Ovary (tissue), 9 donors: ENCODE data around the gene MAPK8IP2. TPM values are rescaled to one million over a fixed set of nuclear protein-coding genes. Genes with fewer than 3 reads are reported as not detected.
"Not testable (repeated sequence)": the region's sequence is repeated elsewhere in the genome, so short reads cannot be mapped to it uniquely, and the experiment has no call there.

Experiments used
- DNase-seq, 5 donors: peaks; one replicate each; pipeline ENCODE4 v3.0.0-alpha.2; 2019 to 2020
- H3K27ac ChIP-seq, 2 donors: fragments of 200-600 bp; one replicate each; pipeline versions ENCODE4 v1.5.1 to v1.8.0; 2019 to 2022
- H3K27me3 ChIP-seq: fragments of 200-600 bp; one replicate; pipeline ENCODE4 v1.8.0; 2022
- H3K36me3 ChIP-seq: fragments of 200-600 bp; sonication (generic); one replicate; pipeline ENCODE4 v1.5.1; 2019
- H3K4me1 ChIP-seq: one replicate; pipeline ENCODE4 v1.8.1; 2013; ENCODE audit warnings: mild to moderate bottlenecking, moderate library complexity; ENCODE audit not compliant: insufficient read depth
- H3K4me3 ChIP-seq: fragments of 200-600 bp; sonication (generic); one replicate; pipeline ENCODE4 v1.5.1; 2017
- H3K9me3 ChIP-seq, 2 donors: fragments of 200-600 bp in 1 of 2; sonication (generic) in 1 of 2; one replicate each; pipeline versions ENCODE4 v1.5.1 to v1.8.1; 2013 to 2019; ENCODE audit warnings: mild to moderate bottlenecking in 1 of 2, moderate library complexity in 1 of 2
- CTCF ChIP-seq, 3 donors: fragments of 450-650 bp in 2 of 3; fragments of 200-600 bp in 1 of 3; IDR thresholded peaks; one replicate each; pipeline versions ENCODE4 v1.5.1 to v1.8.0; 2016 to 2022; ENCODE audit warnings: antibody characterized with exemption in 3 of 3, mild to moderate bottlenecking in 1 of 3
- EP300 ChIP-seq: sonication (generic); formaldehyde crosslinking; IDR thresholded peaks from one replicate; pipeline ENCODE4 v1.6.1; 2017; ENCODE audit warnings: antibody characterized with exemption
- POLR2A ChIP-seq: fragments of 450-650 bp; IDR thresholded peaks from one replicate; pipeline ENCODE4 v1.6.1; 2017; ENCODE audit warnings: antibody characterized with exemption, mild to moderate bottlenecking, moderate library complexity
- WGBS, 3 donors: extraction: QIAGEN DNeasy Blood & Tissue Kit in 1 of 3; methylation state at CpG; one replicate each; pipeline versions ENCODE4 v1.1.5 to v1.1.7; 2013 to 2017; 5-methylcytosine and 5-hydroxymethylcytosine counted together
- intact Hi-C, 4 donors: fragments of 100-400 bp; cut with DNase I; formaldehyde crosslinking; loops; one replicate each; pipeline versions ENCODE4 v1.11.0 to v1.15.1; 2022 to 2023
- polyA plus RNA-seq, 2 donors: library from polyadenylated mRNA; stranded (reverse); fragments of 200-250 nt in 1 of 2; fragments of 350-450 nt in 1 of 2; fragmentation: Illumina TruSeq in 1 of 2; extraction: RNeasy Lipid Tissue Mini Kit (QIAGEN cat#74804) in 1 of 2; gene quantifications; one replicate each; pipeline ENCODE4 v1.2.3, GENCODE V29; 2013 to 2014
- total RNA-seq, 7 donors: library from RNA; depleted of rRNA in 2 of 7; stranded (reverse); fragments of >200 nt in 2 of 7; fragmentation: NEBNext Ultra II Directional in 3 of 7; extraction: Animal tissue kit (Norgen Biotek cat#: 25700) in 3 of 7; gene quantifications; one replicate each; pipeline versions ENCODE4 v1.1.0 to v1.2.4, GENCODE V29; 2016 to 2023
- donor health status: DM: no; HTN: no; CAD: no; lungs with moderate emphysema.
- donor health status: DM: no; HTN: no; CAD: no.
- donor health status: Bipolar disorder and iron deficiency.
- donor health status: DM: yes; HTN: yes; CAD: no.
- donor health status: DM: no; HTN: no; CAD: no.
- donor health status: DM: yes; HTN: yes; CAD: no.

MAPK8IP2 gene
- total and polyA plus RNA-seq, 9 donors = 1.1 to 28.4 (median 9.4) TPM

GRCh38 chr22:50606165-50606945, 5.8 kb downstream of the MAPK8IP2 start:
- H3K4me1 ChIP-seq = no peaks in the 10 kb centered on the region
- DNase-seq = no peak
- H3K27ac ChIP-seq = no peak overlapping the region
- WGBS, 3 donors = 76 to 82% (median 81%) methylated on average over 19 of the region's 19 CpGs
- H3K9me3 ChIP-seq = no peaks in the 10 kb centered on the region
- no peaks in the 10 kb centered on the region for H3K36me3 ChIP-seq
- no peak for TF ChIP-seq EP300
- TF ChIP-seq CTCF (IDR thresholded peaks at IDR 0.05) = no peak
- intact Hi-C loops = no loop called here
- H3K27me3 ChIP-seq = no peaks in the 10 kb centered on the region
- H3K4me3 ChIP-seq = no peak overlapping the region

- intact Hi-C loops = no loop called here
- no peak for DNase-seq
- Histone ChIP-seq H3K27me3 (no peaks in the 10 kb centered on the region), H3K9me3 (no peaks in the 10 kb centered on the region), H3K36me3 (no peaks in the 10 kb centered on the region), H3K4me3 (no peak overlapping the region), H3K27ac (no peak overlapping the region), H3K4me1 (no peaks in the 10 kb centered on the region)
- no peak for TF ChIP-seq EP300
- TF ChIP-seq CTCF (IDR thresholded peaks at IDR 0.05) = no peak
- no peak for TF ChIP-seq POLR2A
- WGBS, 3 donors = 75 to 85% (median 77%) methylated on average over 17 to 18 of the region's 18 CpGs
Observed at GRCh38 chr22:50606946-50607658, 6.5 kb downstream of the MAPK8IP2 start.

- Histone ChIP-seq H3K4me3 (no peak overlapping the region), H3K9me3 (no peaks in the 10 kb centered on the region), H3K27ac (no peak overlapping the region), H3K36me3 (no peaks in the 10 kb centered on the region), H3K4me1 (no peaks in the 10 kb centered on the region), H3K27me3 (no peaks in the 10 kb centered on the region)
- DNase-seq = no peak
- no peak for TF ChIP-seq EP300
- TF ChIP-seq POLR2A = no peak
- no peak for TF ChIP-seq CTCF (IDR thresholded peaks at IDR 0.05)
- WGBS, 3 donors = 75 to 83% (median 79%) methylated on average over 6 of the region's 6 CpGs
- intact Hi-C loops = no loop called here
Observed at GRCh38 chr22:50607659-50608020, 7.0 kb downstream of the MAPK8IP2 start.

GRCh38 chr22:50608058-50608840, 7.7 kb downstream of the MAPK8IP2 start:
- H3K9me3 ChIP-seq, H3K36me3 ChIP-seq, intact Hi-C loops, H3K4me1 ChIP-seq, H3K27ac ChIP-seq, DNase-seq, H3K4me3 ChIP-seq, H3K27me3 ChIP-seq: not testable (repeated sequence)
- 85 to 88% (median 87%) methylated on average over 39 of the region's 39 CpGs for WGBS, 3 donors
